ENCODE results near the gene SYT1. TPM values are rescaled to one million over a fixed set of nuclear protein-coding genes. Genes with fewer than 3 reads are reported as not detected.

SYT1 gene
- total RNA-seq, 1 experiment from 2014 or later = 15.8 TPM

DNA sequence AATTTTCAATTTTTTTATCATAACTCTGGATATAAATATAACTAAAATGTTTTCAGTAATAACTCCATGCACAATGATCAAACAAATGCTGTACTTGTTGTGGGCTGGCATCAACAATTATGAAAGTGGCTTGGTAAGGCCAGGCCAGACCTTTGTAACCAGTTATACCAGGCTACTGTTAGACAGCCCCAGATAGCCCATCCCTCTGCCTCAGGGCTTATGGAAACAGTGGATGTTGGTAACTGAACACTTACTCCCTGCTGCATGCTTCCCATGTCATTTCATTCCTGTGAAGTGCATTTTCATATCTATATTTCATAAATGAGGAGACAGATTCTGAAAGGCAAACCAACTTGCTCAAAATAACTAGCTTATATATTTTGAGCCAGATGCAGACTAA is 195.0 kb downstream of the SYT1 start:
- peaks cover 19 to 26% of the 10 kb centered on the region in 2 experiments for H3K4me1 Mint-ChIP-seq
- Histone ChIP-seq H3K79me1 (ENCODE audit: insufficient read depth, low read depth, low read length, poor library complexity, severe bottlenecking) (no peaks in the 10 kb centered on the region), H4K5ac (ENCODE audit: insufficient read length, low read depth, low read length) (no peak overlapping the region), H3K4me1 (ENCODE audit: insufficient read depth, low read length) (peaks cover 4% of the 10 kb centered on the region; the same call in 1 of the 2 replicates), H3K27ac (ENCODE audit: insufficient read length, low read depth, low read length) (no peak overlapping the region), H3T11ph (ENCODE audit: low read length) (no peak overlapping the region), H2AFZ (ENCODE audit: low read length) (no peak overlapping the region), H2BK5ac (ENCODE audit: insufficient read length, low read length) (no peak overlapping the region), H3K79me2 (ENCODE audit: insufficient read depth, low read length) (no peaks in the 10 kb centered on the region), H2BK15ac (ENCODE audit: low read depth, low read length) (no peak overlapping the region), H2BK120ac (ENCODE audit: low read depth, low read length, poor library complexity, severe bottlenecking) (no peak overlapping the region), H3K14ac (ENCODE audit: insufficient read depth, low read length) (no peak overlapping the region), H3K9ac (ENCODE audit: extremely low read depth, insufficient read length, low read length) (no peak overlapping the region), H2AK5ac (ENCODE audit: insufficient read length, low read length) (no peak overlapping the region), H2BK12ac (ENCODE audit: insufficient read length, low read depth, low read length) (no peak overlapping the region), H3K23me2 (ENCODE audit: insufficient read length, low read depth, low read length, poor library complexity, severe bottlenecking) (no peaks in the 10 kb centered on the region), H3K4me2 (ENCODE audit: insufficient read depth, insufficient read length, low read length) (no peak overlapping the region), H3K18ac (ENCODE audit: insufficient read length, low read depth, low read length) (no peak overlapping the region), H2BK20ac (ENCODE audit: low read depth, low read length, poor library complexity, severe bottlenecking) (no peak overlapping the region), H3K27me3 (ENCODE audit: insufficient read depth, low read length) (no peaks in the 10 kb centered on the region), H4K20me1 (ENCODE audit: control insufficient read depth, insufficient read depth, insufficient read length) (no peaks in the 10 kb centered on the region), H3K56ac (ENCODE audit: insufficient read length, low read depth, low read length) (no peak overlapping the region), H4K8ac (replicated peaks; ENCODE audit: insufficient read length, low read depth, low read length) (no peak overlapping the region), H4K91ac (ENCODE audit: insufficient read length, low read depth, low read length) (no peak overlapping the region), H3K23ac (ENCODE audit: insufficient read length, low read depth, low read length) (no peak overlapping the region), H3K9me3 (ENCODE audit: control insufficient read depth, low read depth, low read length) (no peaks in the 10 kb centered on the region), H3K4ac (ENCODE audit: low read depth, low read length) (no peak overlapping the region)
- no peaks in the 10 kb centered on the region for H3K9me3 Mint-ChIP-seq
- H3K27me3 Mint-ChIP-seq (ENCODE audit: low read depth) = no peaks in the 10 kb centered on the region
- no peak for DNase-seq
- H3K36me3 Mint-ChIP-seq (ENCODE audit: insufficient read depth in 1 of 3, low read depth in 3 of 3) = no peaks in the 10 kb centered on the region
- TF ChIP-seq, protein P1, sequence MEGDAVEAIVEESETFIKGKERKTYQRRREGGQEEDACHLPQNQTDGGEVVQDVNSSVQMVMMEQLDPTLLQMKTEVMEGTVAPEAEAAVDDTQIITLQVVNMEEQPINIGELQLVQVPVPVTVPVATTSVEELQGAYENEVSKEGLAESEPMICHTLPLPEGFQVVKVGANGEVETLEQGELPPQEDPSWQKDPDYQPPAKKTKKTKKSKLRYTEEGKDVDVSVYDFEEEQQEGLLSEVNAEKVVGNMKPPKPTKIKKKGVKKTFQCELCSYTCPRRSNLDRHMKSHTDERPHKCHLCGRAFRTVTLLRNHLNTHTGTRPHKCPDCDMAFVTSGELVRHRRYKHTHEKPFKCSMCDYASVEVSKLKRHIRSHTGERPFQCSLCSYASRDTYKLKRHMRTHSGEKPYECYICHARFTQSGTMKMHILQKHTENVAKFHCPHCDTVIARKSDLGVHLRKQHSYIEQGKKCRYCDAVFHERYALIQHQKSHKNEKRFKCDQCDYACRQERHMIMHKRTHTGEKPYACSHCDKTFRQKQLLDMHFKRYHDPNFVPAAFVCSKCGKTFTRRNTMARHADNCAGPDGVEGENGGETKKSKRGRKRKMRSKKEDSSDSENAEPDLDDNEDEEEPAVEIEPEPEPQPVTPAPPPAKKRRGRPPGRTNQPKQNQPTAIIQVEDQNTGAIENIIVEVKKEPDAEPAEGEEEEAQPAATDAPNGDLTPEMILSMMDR (conservative IDR thresholded peaks at IDR 0.05) = no peak
- H3K27ac Mint-ChIP-seq = no peak overlapping the region
- H3K4me3 Mint-ChIP-seq = no peak overlapping the region

Measured in H9 (cell line).